HG03060 (cell line): Measurements from ENCODE around the gene ACKR2.
A peak's percentile ranks its signal among the peaks of the same experiment; 100 is the strongest.

Experiments
- ATAC-seq: cut with Tn5 transposase; IDR thresholded peaks from one replicate; pipeline ENCODE4 v1.9.1; 2021; ENCODE audit warnings: low read depth, moderate number of reproducible peaks; ENCODE audit not compliant: unreplicated experiment

The ACKR2 gene

DNA sequence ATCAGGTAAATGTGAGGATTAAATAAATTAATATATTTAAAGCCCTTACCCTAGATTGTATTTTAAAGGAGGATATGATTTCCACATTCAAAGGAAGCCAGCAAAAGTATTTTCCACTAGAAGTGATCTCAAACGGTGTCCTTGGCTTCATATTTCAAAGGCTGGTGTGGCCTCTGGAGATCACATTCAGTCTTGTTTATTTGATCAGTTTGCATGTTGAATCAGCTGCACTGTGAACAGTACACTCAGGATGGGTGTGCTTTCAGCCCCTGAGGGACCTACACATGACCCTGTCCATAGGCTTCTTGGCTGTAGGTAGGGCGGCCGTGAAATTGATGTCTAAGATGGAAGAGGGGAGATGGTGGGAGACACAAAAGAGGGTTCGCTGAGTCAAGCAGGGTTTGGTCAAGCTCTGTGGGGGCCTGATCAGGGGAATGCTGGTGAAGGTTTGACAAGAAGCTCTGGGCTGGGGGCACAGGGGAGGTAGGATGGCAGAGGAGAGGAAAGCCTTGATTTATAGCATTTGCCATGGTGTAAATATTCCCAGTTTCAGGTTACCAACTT is 44.6 kb downstream of the ACKR2 start:
- ATAC-seq, result no peak

GRCh38 chr3:42855219-42855546 is 45.9 kb downstream of the ACKR2 start:
- ATAC-seq, result no peak

- no peak for ATAC-seq
Observed at GRCh38 chr3:42855547-42856380, 46.5 kb downstream of the ACKR2 start.

DNA sequence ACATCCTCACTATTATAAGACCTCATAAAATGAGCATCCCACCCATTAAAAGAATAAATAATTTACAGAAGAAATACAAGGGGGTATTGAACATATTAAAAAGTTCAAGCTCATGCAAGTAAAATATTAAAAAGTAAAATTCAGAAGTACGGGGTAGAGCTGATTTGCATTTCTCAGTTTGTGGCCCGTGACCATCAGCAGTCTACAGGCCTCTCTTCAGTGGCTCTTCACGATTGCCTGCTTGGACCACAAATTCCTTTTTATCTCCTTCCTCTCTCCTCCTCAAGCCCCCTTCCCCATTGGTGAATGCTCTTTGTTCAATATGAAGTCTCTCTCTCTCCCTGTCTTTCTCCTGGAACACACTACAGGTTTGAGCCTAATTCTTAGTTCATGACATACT is 47.3 kb downstream of the ACKR2 start:
- ATAC-seq, result no peak

DNA sequence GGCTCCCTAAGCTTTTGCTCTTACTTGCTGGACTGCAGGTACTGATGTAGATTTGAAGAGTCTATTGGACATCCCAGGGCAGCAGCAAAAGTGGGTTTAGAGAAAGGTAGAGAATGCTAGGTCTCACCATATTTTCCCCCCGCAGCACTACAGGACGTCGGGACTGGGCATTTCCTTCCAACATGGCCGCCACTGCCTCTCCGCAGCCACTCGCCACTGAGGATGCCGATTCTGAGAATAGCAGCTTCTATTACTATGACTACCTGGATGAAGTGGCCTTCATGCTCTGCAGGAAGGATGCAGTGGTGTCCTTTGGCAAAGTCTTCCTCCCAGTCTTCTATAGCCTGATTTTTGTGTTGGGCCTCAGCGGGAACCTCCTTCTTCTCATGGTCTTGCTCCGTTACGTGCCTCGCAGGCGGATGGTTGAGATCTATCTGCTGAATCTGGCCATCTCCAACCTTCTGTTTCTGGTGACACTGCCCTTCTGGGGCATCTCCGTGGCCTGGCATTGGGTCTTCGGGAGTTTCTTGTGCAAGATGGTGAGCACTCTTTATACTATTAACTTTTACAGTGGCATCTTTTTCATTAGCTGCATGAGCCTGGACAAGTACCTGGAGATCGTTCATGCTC is 55.2 kb downstream of the ACKR2 start:
- ATAC-seq, result no peak

GRCh38 chr3:42865256-42865655 is 56.0 kb downstream of the ACKR2 start:
- no peak for ATAC-seq

DNA sequence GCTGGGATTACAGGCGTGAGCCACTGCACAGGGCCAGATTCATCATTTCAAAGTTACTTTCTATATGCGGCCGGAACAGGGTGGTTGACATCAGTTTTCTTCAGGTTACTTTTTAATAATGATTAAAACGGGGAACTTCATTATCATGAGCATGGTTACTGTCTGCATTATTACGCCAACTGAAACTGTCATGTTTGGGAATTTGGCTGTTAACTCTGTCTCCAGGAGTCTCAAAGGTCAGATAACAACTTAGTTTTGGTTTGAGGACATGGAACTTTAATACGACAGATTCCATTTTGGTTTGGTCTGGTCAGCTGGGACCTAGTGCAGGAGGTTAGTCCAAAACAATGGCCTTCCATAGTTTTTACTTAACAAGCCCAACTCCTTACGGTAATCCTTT is 57.9 kb downstream of the ACKR2 start:
- no peak for ATAC-seq

DNA sequence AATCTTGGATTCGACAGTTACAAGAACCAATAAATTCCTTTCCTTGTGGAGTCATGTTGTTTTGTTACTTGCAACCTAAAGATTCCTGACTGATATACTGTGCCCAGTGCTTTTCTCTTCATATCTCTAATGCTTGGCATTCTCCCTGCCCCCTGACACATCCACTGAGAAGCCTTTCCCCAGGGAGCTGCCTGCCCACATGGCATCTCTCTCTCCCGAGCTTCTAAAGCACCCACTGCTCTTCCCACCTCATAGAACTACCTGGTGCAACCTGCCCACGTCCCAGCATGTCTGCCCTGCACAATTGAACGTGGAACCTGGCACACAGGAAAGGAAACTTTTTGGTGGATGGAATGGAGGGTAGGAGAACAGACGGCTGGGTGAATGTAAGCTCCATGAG is 59.6 kb downstream of the ACKR2 start:
- ATAC-seq, result no peak

- ATAC-seq, result no peak
Observed at GRCh38 chr3:42871592-42872196, 62.4 kb downstream of the ACKR2 start.

GRCh38 chr3:42872718-42873117 is 63.5 kb downstream of the ACKR2 start:
- ATAC-seq, result no peak

DNA sequence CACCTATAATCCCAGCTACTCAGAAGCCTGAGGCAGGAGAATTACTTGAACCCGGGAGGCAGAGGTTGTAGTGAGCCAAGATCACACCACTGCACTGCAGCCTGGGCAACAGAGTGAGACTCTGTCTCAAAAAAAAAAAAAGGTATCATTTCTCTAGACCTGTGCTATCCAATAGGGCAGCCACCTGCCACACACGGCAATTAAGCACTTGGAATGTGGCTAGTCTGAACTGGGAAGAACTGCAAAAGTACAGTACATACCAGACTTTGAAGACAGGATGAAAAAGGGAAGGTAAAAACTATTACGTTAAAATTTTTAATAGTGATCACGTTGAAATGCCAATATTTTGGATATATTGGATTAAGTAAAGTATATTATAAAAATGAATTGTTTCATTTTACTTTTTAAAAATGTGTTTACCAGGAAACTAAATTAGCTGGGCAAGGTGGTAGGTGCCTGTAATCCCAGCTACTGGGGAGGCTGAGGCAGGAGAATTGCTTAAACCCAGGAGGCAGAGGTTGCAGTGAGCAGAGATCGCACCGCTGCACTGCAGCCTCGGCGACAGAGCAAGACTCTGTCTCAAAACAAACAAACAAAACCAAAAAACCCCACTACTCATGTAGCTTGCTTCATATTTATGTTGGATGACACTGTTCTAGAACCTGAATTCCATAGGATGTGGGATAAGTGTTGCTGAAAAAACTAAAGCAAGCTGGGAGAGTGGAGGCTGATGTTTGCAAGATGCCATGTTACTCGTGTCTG is 64.2 kb downstream of the ACKR2 start:
- ATAC-seq, result no peak

- no peak for ATAC-seq
Observed at GRCh38 chr3:42874749-42875148, 65.5 kb downstream of the ACKR2 start.

GRCh38 chr3:42875325-42876151 is 66.3 kb downstream of the ACKR2 start, which contains the start of gene CYP8B1:
Gene CYP8B1, minus strand, starts transcription at chr3:42875879. Its CDS starts 63 bp downstream, at chr3:42875816.
- no peak for ATAC-seq

DNA sequence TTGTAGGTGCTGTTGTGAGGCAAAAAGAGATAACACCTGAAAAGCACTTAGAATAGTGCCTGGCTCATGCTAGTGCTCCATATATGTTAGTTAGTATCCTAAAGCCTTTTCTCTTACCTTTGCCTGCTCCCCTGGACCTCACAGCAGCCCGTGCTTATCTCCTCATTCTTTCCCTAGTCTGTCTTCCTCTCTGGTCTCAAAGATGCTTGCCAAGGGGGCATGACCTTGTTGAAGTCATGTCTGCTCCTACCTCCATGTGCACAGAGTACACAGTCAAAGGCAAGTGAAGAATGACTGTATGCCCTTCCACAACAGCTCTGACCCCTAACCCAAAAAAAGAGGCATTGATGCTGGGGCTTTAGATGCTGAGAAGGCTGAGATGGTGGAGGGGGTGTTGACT is 67.2 kb downstream of the ACKR2 start:
- ATAC-seq, result no peak

DNA sequence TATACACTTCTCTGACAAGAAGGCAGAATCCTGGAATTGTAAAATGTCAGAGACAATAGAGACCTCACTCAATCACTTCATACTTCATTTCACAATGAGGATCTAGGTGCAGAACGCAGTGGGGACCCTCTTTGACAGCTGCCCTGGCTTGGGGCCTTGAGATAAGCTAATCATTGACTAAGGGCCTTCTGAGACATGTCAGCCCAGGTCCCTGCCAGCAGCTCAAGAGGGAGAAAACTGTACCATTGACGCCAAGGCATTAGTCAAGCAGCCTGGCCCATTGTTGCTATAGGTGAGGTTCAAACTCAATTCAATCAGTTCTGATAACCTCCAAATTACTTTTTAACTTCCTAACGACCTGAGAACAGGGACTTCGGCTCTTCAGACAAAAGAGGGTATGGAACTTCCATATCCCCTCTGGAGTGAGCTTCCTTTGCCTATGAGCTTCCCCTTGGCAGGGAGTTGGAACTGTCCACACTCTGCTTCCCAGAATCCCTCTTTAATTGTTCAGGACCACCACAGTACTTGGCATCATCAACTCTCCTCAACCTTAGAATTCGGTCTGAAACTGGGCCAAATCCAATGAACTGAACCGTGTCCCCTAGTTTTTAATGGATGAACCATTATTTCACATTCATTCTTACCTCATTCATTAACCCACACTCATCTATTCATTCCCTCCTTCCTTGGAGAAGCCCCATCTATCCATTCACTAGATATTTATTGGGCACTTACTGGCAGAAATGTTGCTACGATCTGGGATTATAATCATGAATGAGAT is 67.9 kb downstream of the ACKR2 start:
- no peak for ATAC-seq

DNA sequence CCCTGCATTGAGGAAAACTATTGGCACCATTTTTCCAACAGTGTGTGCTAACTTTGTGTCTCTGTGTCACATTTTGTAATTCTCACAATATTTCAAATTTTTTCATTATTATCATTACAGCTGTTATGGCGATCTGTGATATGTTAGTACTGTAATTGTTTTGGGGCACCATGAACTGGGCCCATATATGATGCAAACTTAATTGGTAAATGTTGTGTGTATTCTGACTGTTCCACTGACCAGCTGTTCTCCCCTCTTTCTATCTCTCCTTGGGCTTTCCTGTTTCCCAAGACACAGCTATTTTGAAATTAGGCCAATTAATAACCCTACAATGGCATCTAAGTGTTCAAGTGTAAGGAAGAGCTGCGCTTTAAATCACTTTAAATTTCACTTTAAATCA is 68.6 kb downstream of the ACKR2 start:
- ATAC-seq, result no peak

GRCh38 chr3:42880183-42880582 is 70.9 kb downstream of the ACKR2 start:
- no peak for ATAC-seq

DNA sequence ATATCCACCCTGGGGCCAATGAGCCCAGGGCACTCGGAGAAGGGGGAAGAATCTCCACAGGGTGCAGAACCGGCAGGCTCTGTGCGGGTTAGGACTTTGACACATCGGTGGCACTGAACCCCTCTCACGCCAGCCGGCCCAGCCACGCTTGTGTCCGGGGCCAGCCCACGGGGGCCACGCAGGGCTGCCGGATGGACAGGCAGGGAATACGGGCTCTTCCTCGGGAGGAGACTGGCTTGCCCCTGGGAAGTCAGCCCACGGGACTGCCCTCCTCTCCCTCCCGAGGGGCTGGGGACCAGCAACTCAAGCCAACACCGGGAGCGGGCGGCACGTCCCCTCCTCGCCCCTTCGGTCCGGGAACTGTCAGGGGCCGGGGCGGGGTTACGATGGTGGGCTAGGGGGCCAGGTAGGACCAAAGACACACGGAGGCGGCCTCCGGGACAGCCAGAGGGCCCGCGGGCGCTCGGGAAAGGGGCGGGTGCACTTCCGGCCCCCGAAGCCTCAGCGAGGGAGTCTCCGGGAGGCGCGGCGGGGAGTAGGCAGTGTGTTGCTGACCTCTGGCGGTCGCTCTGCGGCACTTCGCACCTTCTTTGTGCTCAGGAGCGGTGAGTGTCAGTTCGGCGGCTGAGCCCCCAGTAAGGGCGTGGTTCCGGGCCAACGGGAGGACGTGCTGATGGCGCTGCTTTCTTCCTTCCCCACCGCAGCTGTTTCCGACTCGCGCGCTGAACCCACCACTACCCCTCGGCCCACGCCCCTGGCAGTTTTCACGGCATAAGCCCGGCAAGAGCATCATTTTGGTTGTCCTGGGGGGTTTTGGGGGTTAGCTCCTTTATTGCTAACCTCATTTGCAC is 71.6 kb downstream of the ACKR2 start:
- ATAC-seq, result peak; percentile 83
